ENCODE data around the gene FBXO48.

The FBXO48 gene

GRCh38 chr2:68435615-68436014, 31.5 kb downstream of the FBXO48 start:
- no peak for DNase-seq (ENCODE audit: low read depth)

GRCh38 chr2:68434981-68435380, 32.1 kb downstream of the FBXO48 start:
- no peak for DNase-seq (ENCODE audit: low read depth)

DNA sequence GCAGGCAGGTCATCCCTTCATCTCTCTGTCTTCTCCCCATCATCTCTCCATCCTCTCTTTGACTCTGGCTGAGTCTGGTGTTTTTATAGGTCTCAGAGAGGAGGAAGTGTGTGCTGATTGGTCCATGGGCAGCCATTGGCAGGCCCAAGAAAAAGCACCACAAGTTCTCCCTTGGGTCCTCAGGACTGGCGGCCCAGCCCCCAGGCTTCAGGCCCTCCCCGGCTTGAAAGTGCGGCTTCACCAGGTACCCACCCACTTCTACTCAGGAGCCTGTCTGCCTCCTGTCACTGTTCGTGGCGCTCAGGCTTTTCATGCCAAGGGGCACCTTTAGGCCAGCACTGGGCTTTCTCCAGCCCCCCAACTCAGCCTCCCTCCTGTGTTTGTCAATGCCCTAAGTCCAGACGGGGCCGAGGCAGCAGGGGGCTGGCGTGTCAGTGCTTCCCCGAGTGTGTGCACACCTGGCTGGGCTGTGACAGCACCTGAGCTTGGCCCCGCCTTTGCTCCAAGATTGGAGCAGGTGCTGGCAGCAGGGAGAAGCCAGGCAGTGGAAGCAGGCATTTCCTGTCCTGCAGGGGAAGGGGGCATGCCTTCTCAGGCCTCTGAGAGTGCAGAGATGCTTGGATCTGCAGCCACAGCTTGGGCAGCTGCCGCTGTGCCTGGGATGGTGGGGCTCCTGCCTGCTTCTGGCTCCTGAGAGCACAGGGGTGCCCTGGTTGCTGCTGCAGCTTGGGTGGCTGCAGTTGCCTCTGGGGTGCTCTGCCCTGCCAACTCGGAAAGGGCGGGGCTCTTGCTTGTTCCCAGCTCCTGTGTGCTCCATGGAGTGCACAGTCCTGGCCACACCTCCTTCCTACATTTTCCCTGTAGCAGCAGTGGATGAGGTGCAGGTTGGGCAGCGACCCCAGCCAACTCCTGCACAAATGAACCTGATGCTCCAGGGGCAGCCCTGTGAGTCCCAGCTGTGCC, 34.1 kb downstream of the FBXO48 start:
- no peak for DNase-seq (ENCODE audit: low read depth)

DNA sequence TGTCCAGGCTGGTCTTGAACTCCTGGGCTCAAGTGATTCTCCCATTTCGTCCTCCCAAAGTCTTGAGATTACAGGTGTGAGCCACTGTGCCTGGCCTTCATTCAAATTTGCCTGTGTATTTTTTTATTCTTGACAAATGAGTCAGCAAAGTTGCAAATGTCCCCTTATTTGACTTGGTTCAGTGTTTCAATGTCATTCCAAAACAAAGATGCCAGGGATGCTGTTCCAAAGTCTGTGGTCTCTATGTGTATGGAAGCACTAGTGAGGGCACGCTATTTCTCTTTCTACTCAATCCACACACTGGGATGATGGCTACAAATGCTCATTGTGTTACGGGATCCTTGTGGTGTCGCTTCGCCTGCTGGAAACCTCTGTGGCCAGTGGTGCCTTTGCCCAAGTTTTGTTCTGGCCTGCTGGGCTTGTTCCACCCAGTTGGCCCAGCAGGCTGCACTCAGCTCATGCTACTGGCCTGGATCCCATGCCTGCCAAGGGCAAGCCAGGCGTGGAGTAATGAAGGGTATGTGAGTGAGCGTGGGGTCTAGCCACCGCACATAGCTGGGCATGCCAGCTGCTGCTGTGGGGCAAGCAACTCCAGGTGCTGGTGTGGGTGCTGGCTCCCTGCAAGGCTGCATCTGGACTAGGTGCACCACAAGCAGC, 35.6 kb downstream of the FBXO48 start:
- DNase-seq (ENCODE audit: low read depth) = no peak

GRCh38 chr2:68429311-68429826, 37.7 kb downstream of the FBXO48 start:
- no peak for DNase-seq (ENCODE audit: low read depth)

- no peak for DNase-seq (ENCODE audit: low read depth)
Measured at GRCh38 chr2:68428746-68429145, 38.3 kb downstream of the FBXO48 start.

- no peak for DNase-seq (ENCODE audit: low read depth)
Measured at GRCh38 chr2:68428126-68428525, 39.0 kb downstream of the FBXO48 start.

- no peak for DNase-seq (ENCODE audit: low read depth)
Measured at GRCh38 chr2:68426848-68427579, 40.1 kb downstream of the FBXO48 start.

GRCh38 chr2:68426446-68426845, 40.6 kb downstream of the FBXO48 start:
- no peak for DNase-seq (ENCODE audit: low read depth)

DNA sequence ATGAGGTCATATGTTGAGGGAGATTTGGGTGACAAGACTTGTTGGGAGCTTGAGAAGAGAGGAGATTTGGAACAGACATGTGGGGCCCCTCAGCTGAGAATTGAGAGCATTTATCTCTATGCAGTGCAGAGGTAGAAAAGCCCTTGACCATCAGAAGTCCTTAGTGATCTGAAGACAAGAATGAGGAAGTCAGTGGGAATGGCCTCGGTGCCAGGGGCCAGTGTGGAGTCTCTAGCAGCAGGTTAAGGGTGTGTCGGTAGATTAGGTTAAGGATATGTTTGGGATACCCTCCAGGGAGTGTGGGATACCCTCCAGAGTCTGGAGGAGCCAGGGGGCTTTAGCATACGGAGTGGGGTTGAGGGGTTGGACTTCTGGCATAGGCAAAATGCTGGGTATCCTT, 41.6 kb downstream of the FBXO48 start:
- no peak for DNase-seq (ENCODE audit: low read depth)

DNA sequence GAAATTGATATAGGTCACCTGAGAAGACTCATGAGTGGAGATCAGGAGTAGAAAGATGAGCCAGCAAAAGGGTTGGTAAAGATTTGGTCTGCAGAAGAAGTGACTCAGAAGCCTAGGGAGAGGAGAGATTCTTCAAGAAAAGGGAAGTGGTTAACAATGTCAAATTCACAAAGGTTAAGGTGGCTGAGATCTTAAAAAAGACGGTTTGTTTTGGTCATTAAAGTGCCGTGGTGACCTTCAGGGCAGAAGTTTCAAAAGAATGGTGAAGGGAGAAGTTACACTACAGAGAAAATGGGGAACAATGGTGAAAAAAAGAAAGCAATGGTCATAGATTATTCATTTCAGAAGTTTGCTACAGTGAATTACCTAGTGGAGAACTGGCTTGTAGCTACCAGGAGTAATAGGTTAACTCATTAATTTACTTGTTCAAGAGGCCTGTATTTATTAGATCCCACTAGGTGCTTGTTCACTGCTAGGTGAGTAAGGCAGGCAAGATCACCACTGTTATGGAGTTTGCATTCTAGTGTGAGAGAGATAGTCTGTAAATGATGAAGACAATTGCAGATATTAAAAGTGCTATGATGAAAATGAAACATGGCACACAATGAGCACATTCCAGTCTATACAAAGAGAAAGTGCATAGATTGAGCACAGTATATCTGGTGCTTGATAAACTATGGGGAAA, 43.0 kb downstream of the FBXO48 start:
- no peak for DNase-seq (ENCODE audit: low read depth)

DNA sequence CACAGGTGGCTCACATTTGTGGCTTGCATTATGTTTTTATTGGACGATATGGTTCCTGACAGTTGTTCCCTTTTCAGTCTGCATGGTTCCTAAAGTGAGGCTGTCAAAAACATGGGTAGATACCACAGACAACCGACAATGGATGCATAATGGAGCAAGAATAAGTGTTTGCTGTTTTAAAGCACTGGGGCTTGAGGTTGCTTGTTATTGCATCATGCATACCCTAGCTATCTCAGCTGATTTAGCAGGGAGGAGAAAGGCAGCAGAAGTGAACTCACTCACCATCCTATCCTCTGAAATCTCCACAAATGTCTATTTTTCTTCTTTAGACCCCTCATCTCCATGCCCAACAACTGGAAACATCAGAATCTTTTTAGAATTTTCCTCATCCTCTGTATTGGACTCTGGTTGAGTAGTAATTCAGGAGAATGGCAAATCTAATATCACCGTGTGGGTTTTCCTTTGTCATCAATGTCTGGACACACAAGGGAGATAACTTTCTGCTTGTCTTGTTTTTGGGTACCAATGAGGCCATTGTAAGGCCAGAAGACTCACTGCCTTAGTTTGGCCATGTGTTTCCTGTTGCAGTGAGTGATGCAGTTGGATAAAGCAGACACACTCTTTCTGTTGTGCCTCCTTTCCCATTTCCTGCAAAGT, 46.7 kb downstream of the FBXO48 start:
- no peak for DNase-seq (ENCODE audit: low read depth)

DNA sequence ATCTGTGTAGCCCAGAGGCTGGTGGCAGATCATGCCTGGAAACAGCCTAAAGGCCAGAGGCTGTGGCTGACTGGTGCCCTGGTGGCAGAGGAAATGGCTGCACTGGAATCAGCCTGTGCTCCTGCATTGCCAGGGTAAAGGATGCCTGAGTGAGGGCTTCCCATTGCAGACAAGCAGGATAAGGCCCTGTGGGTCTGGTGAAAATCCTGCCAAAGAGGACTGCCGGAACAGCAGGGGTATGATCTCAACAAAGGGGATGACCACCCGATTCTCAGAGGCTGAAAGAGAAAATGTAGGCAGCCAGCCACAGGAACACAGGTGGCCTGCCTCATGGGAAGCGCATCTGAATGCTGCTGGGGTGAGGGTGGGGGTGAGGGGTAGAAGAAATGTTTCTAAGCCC, 48.2 kb downstream of the FBXO48 start:
- no peak for DNase-seq (ENCODE audit: low read depth)

DNA sequence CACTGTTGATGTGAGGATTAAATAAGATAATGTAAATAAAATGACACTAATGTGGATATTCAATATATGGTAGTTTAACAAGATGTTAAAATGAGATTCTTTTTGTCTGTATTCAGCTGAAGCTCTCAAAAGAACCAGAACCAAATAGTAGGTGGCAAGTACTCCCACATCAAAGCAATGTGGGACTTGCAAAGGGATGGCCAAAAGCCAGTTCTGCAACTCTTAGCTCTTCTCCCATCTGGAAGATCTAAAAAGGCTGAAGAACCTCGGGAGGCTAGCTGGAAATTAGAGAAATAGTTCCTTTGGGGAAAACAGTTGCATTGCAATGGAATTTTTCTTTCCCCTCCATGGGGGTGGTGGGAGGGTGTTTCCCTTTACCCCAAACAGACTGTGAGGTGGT, 48.7 kb downstream of the FBXO48 start:
- DNase-seq (ENCODE audit: low read depth) = no peak

- DNase-seq (ENCODE audit: low read depth) = no peak
Measured at GRCh38 chr2:68417926-68418325, 49.2 kb downstream of the FBXO48 start.

GRCh38 chr2:68416081-68416675, 50.9 kb downstream of the FBXO48 start:
- no peak for DNase-seq (ENCODE audit: low read depth)

GRCh38 chr2:68415521-68415920, 51.6 kb downstream of the FBXO48 start:
- DNase-seq (ENCODE audit: low read depth) = no peak

DNA sequence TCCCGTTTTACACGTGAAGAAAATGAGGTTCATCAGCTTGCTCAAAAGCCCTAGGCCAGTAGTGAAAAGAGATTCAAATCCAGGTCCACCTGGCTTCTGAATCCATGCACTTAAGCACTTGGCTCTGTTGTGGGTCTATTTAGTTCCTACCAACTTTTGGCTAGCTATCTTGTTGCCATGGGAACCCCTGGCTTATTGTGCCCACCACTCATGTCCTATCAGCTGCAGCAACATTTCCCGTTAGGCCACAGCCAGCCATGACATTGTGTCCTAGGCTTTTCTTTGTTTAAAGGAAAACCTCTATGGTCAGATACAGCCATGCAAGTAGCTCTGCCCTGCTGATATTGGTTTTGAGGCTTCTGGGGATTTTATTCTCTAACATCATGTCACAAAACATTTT, 52.2 kb downstream of the FBXO48 start:
- no peak for DNase-seq (ENCODE audit: low read depth)

- no peak for DNase-seq (ENCODE audit: low read depth)
Measured at GRCh38 chr2:68414452-68414851, 52.6 kb downstream of the FBXO48 start.

DNA sequence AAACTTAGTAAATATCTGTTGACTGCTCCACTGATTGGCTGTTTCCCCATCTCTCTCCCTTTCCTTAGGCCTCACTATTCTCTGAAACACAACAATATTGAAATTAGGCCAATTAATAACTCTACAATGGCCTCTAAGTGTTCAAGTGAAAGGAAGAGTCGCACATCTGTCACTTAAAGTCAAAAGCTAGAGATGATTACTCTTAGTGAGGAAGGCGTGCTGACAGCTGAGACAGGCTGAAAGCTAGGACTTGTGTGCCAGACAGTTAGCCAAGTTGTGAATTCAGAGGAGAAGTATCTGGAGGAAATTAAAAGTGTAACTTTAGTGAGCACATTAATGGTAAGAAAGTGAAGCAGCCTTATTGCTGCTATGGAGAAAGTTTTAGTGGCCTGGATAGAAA, 53.6 kb downstream of the FBXO48 start:
- no peak for DNase-seq (ENCODE audit: low read depth)
